Measurements from ENCODE around the gene PPDPF.

DNA sequence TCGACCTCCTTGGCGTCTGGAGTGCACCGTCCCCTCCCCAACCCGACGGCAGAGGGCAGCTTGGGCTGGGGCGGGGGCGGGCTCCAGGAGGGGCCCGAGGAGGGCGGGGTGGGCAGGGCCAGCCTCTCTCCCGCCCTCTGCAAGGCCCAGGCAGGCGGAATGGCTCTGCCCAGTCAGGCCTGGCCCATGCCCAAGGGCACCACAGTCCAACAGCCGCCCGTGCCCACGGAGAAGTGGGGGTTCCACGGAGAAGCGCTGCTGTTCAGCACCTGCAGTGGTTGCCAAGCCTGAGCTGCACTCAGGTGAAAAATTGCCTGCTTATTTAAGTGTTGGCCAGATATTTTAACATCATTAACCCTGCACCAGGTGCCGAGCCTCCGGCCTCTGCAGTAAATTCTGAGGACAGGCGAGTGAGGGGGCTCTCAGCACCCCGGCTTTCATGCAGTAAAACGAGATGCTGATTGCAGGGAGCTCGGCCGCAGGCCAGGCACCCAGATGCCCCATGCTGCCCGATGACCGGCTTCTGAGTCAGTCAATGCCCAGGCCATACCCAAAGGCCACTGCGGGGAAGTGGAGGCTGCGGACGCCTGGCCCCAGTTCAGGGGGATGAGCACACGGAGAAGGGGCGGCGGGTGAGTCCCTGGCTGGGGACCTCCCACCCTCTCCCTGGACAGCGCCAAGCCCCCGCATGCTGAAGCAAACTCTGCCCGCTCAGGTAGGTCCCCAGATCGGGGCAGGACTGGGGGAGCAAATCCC is 27.3 kb downstream of the PPDPF start, which contains the start of gene SRMS:
- no peak for TF ChIP-seq EZH2 (IDR thresholded peaks at IDR 0.05; ENCODE audit: low read length)
- TF ChIP-seq, protein P1, sequence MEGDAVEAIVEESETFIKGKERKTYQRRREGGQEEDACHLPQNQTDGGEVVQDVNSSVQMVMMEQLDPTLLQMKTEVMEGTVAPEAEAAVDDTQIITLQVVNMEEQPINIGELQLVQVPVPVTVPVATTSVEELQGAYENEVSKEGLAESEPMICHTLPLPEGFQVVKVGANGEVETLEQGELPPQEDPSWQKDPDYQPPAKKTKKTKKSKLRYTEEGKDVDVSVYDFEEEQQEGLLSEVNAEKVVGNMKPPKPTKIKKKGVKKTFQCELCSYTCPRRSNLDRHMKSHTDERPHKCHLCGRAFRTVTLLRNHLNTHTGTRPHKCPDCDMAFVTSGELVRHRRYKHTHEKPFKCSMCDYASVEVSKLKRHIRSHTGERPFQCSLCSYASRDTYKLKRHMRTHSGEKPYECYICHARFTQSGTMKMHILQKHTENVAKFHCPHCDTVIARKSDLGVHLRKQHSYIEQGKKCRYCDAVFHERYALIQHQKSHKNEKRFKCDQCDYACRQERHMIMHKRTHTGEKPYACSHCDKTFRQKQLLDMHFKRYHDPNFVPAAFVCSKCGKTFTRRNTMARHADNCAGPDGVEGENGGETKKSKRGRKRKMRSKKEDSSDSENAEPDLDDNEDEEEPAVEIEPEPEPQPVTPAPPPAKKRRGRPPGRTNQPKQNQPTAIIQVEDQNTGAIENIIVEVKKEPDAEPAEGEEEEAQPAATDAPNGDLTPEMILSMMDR (optimal IDR thresholded peaks at IDR 0.05 in 1 of 3, IDR thresholded peaks at IDR 0.05 in 1 of 3, conservative IDR thresholded peaks at IDR 0.05 in 1 of 3; ENCODE audit: extremely low read depth in 1 of 3, insufficient read depth in 2 of 3, low read length in 3 of 3), result no peak
